Measurements from ENCODE around the gene ABCC8.

GRCh38 chr11:17430616-17431015, 46.0 kb downstream of the ABCC8 start:
- TF ChIP-seq FOXP4 (CRISPR knock-in tag; IDR thresholded peaks at IDR 0.05; ENCODE audit: borderline replicate concordance) (no peak), ZNF24 (IDR thresholded peaks at IDR 0.05) (no peak), CTCF (IDR thresholded peaks at IDR 0.05 in 2 of 3, conservative IDR thresholded peaks at IDR 0.05 in 1 of 3; ENCODE audit: insufficient read depth in 2 of 3, low read depth in 1 of 3, low read length in 3 of 3) (no peak), JUNB (CRISPR knock-in tag; conservative IDR thresholded peaks at IDR 0.05) (no peak), RERE (CRISPR knock-in tag; IDR thresholded peaks at IDR 0.05; ENCODE audit: borderline replicate concordance) (no peak), GMEB1 (CRISPR knock-in tag; IDR thresholded peaks at IDR 0.05) (no peak), ZNF518B (CRISPR knock-in tag; IDR thresholded peaks at IDR 0.05) (no peak), E2F4 (CRISPR knock-in tag; IDR thresholded peaks at IDR 0.05; ENCODE audit: low read depth) (no peak), TBP (optimal IDR thresholded peaks at IDR 0.05; ENCODE audit: low read depth, low read length) (no peak), CEBPZ (IDR thresholded peaks at IDR 0.05; ENCODE audit: borderline replicate concordance, low read depth, low read length) (no peak), ELF4 (CRISPR knock-in tag; IDR thresholded peaks at IDR 0.05) (no peak), TAF15 (IDR thresholded peaks at IDR 0.05; ENCODE audit: low read depth, low read length) (no peak), DPF2 (IDR thresholded peaks at IDR 0.05) (no peak)
